BE2C (cell line): ENCODE data around the gene DCAF4L1. TPM values are rescaled to one million over a fixed set of nuclear protein-coding genes. Genes with fewer than 3 reads are reported as not detected.

Experiments
- DNase-seq: peaks from one replicate; pipeline ENCODE4 v3.0.0-alpha.2; 2020
- H3K27me3 ChIP-seq: fragments of 250-450 bp; sonication (Bioruptor Pico); 2 replicates; pipeline ENCODE4 v1.5.1; 2020; ENCODE audit warnings: mild to moderate bottlenecking
- H3K36me3 ChIP-seq: fragments of 250-450 bp; sonication (Bioruptor Pico); 2 replicates; pipeline ENCODE4 v1.5.1; 2020; ENCODE audit warnings: mild to moderate bottlenecking
- H3K4me1 ChIP-seq: fragments of 250-450 bp; sonication (Bioruptor Pico); 2 replicates; pipeline ENCODE4 v1.5.1; 2020
- H3K4me3 ChIP-seq: 2 replicates; pipeline ENCODE4 v1.5.1; 2011; ENCODE audit warnings: low read depth, low read length
- H3K9me3 ChIP-seq: fragments of 250-450 bp; sonication (Bioruptor Pico); 2 replicates; pipeline ENCODE4 v1.5.1; 2020
- polyA plus RNA-seq: library from polyadenylated mRNA; unstranded; fragments of >200 nt; gene quantifications from one replicate; pipeline ENCODE4 v1.2.1, GENCODE V29; 2012; ENCODE audit warnings: low read depth, missing spikeins; ENCODE audit not compliant: insufficient read length, insufficient read depth
- TF ChIP-seq, protein P1 (sequence below): IDR thresholded peaks from 2 replicates; pipeline ENCODE4 v1.5.1; 2012; ENCODE audit warnings: mild to moderate bottlenecking, low read depth, low read length

Gene DCAF4L1, protein sequence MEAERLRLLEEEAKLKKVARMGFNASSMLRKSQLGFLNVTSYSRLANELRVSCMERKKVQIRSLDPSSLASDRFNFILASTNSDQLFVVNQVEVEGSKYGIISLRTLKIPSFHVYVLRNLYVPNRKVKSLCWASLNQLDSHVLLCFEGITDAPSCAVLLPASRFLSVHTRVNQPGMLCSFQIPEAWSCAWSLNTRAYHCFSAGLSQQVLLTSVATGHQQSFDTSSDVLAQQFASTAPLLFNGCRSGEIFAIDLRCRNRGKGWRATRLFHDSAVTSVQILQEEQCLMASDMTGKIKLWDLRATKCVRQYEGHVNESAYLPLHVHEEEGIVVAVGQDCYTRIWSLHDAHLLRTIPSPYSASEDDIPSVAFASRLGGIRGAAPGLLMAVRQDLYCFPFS
- polyA plus RNA-seq: 1.9 TPM

DNA sequence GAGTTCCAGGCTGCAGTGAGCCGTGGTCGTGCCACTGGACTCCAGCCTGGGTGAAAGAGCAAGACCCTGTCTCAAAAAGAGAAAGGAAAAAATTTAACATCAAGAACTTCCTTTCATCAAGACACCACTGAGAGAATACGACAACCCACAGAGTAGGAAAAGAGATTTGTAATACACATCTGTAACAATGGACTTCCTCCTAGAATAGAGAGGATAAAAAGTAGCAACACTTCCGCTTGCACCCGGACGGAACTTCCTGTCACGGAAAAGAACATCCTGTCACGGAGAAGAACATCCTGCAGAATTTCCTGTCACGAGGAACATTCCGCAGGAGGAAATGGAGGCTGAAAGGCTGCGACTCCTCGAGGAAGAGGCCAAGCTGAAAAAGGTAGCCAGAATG lies at the start of gene DCAF4L1:
DCAF4L1 (plus strand) TSS at position 301 of the 400 bp plus-strand sequence; CDS start at position 338, 37 bp downstream.
- H3K36me3 ChIP-seq: no peaks in the 10 kb centered on the region
- DNase-seq: no peak
- no peak within 1 kb of the TSS for H3K4me3 ChIP-seq
- H3K27me3 ChIP-seq: no peaks in the 10 kb centered on the region
- no peaks in the 10 kb centered on the region for H3K4me1 ChIP-seq
- H3K9me3 ChIP-seq: no peaks in the 10 kb centered on the region
- TF ChIP-seq, protein P1, sequence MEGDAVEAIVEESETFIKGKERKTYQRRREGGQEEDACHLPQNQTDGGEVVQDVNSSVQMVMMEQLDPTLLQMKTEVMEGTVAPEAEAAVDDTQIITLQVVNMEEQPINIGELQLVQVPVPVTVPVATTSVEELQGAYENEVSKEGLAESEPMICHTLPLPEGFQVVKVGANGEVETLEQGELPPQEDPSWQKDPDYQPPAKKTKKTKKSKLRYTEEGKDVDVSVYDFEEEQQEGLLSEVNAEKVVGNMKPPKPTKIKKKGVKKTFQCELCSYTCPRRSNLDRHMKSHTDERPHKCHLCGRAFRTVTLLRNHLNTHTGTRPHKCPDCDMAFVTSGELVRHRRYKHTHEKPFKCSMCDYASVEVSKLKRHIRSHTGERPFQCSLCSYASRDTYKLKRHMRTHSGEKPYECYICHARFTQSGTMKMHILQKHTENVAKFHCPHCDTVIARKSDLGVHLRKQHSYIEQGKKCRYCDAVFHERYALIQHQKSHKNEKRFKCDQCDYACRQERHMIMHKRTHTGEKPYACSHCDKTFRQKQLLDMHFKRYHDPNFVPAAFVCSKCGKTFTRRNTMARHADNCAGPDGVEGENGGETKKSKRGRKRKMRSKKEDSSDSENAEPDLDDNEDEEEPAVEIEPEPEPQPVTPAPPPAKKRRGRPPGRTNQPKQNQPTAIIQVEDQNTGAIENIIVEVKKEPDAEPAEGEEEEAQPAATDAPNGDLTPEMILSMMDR: no peak

DNA sequence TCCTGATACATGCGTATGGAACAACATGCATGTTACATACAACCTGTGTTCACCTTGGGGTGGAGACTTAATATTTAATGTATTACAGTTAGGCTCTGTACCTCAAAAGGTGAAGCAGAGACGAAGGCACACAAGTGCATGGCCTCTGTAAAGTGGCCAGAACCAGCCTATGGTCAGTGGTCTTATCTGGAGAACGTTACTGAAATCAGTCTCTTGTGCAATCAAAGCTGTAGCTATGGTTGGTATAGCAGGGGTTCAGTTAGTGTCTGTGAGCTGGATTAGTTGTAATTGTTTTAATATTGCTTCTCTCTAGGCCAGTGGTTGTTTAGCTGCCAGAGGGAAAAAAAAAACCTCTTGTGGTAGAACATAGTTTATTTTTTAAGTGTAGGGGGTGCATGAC lies 48.6 kb upstream of the DCAF4L1 start:
- DNase-seq: no peak
- Histone ChIP-seq H3K36me3 (peaks cover 20% of the 10 kb centered on the region), H3K9me3 (no peaks in the 10 kb centered on the region), H3K4me1 (peaks cover 8% of the 10 kb centered on the region), H3K4me3 (no peak overlapping the region), H3K27me3 (no peaks in the 10 kb centered on the region)
- TF ChIP-seq, protein P1: no peak

DNA sequence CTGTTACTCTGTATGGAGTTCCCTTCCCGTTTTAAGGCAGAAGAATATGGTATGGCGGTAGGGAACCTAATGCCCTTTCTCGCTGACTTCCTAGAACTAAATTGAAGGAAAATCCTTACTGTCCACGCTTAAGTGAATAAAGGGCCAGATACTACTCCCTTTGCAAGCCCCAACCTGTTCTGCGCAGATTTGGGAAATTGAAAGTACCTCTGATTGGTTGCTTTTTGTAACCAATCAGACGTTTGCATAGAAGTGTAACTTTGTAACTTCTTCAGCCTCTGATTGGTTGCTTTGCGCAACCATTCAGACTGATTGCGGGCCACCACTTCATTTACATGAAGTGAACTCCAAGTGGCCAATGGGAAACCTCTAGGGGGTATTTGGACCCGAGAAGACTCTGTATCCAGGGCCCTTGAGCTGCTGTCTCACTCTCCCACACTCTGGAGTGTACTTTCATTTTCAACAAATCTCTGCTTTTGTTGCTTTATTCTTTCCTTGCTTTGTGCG lies 47.5 kb upstream of the DCAF4L1 start:
- H3K27me3 ChIP-seq: no peaks in the 10 kb centered on the region
- TF ChIP-seq, protein P1: no peak
- no peak overlapping the region for H3K4me3 ChIP-seq
- H3K9me3 ChIP-seq: no peaks in the 10 kb centered on the region
- H3K36me3 ChIP-seq: peaks cover 28% of the 10 kb centered on the region
- DNase-seq: no peak
- peaks cover 8% of the 10 kb centered on the region for H3K4me1 ChIP-seq

DNA sequence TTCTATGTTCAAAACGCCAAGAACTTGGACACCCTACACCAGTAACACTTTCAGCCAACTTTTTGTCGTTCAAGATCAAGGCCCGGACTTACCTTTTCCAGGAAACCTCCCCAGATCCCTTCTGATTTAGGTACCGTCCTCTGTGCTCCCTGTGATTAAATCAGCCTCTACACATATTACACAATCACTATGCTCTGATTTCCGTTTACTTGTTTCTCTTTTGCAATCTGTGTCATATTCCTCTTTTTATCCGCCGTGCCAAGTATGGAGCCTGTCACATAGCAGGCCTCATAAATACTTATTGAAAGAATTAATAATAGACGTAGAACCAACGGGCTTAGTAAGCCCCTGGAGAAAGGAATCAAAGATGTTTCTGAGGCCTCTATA lies 47.0 kb upstream of the DCAF4L1 start:
- TF ChIP-seq, protein P1: no peak
- Histone ChIP-seq H3K4me1 (peaks cover 8% of the 10 kb centered on the region), H3K27me3 (no peaks in the 10 kb centered on the region), H3K36me3 (peaks cover 33% of the 10 kb centered on the region), H3K9me3 (no peaks in the 10 kb centered on the region), H3K4me3 (peak overlapping the region; percentile 98)
- DNase-seq: no peak

DNA sequence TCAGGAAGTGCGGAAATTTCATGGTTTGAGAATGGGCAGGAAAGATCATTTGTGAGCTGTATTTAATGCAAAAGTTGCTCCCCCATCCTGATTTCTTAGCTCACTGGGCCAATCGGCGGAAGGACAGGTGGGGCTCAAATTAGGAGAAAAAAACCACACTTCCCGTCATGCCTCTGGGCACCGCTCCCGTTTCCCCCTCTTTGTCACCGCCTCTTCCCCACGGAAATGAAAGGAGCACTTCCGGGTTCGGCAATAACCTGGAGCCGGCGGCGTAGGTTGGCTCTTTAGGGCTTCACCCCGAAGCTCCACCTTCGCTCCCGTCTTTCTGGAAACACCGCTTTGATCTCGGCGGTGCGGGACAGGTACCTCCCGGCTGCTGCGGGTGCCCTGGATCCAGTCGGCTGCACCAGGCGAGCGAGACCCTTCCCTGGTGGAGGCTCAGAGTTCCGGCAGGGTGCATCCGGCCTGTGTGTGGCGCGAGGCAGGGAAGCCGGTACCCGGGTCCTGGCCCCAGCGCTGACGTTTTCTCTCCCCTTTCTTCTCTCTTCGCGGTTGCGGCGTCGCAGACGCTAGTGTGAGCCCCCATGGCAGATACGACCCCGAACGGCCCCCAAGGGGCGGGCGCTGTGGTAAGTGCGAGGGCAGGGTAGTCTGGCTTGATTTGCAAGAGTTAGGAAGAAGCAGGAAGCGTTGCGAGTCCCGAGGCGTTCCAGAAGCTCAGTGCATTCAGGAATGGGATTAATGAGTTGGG lies 46.5 kb upstream of the DCAF4L1 start, which contains the start of gene TMEM33:
TMEM33 (plus strand) TSS at position 529 of the 751 bp plus-strand sequence; CDS start at position 585, 56 bp downstream.
- TF ChIP-seq, protein P1: no peak
- peak; percentile 86 for DNase-seq
- peak within 1 kb of the TSS; percentile 98 for H3K4me3 ChIP-seq

DNA sequence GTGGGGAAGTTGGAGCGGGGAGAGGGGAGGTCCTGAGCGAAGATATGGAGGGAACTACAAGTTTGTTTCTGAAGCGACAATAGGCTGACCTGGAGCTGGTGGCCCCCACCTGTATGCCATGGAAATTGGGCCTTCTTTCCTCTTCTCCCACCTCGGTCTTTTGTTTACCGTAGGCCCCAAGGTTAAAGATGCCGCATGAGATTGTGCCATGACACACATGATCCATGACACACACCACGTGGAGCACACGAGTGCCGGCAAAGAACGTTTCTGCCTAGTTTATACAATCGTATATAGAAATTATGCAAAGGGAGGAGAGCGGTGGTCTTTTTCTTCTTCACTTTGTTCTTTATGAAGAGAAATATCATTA lies 45.9 kb upstream of the DCAF4L1 start:
- DNase-seq: no peak
- H3K27me3 ChIP-seq: no peaks in the 10 kb centered on the region
- TF ChIP-seq, protein P1: no peak
- no peaks in the 10 kb centered on the region for H3K9me3 ChIP-seq
- H3K4me1 ChIP-seq: peaks cover 8% of the 10 kb centered on the region
- peaks cover 41% of the 10 kb centered on the region for H3K36me3 ChIP-seq
- H3K4me3 ChIP-seq: peak overlapping the region; percentile 98

More for the DNA sequence above, 46.5 kb upstream of the DCAF4L1 start, which contains the start of gene TMEM33:
- Histone ChIP-seq H3K27me3 (no peaks in the 10 kb centered on the region), H3K9me3 (no peaks in the 10 kb centered on the region), H3K36me3 (peaks cover 37% of the 10 kb centered on the region), H3K4me1 (peaks cover 8% of the 10 kb centered on the region)
